Cardiac muscle cell (in vitro differentiated cells and primary cell): ENCODE data around the gene TRPC4AP. TPM values are rescaled to one million over a fixed set of nuclear protein-coding genes. Genes with fewer than 3 reads are reported as not detected.

Experiments
- DNase-seq, 2 donors: peaks; one replicate each; pipeline versions ENCODE4 v3.0.0 to v3.0.0-alpha.2; 2010 to 2017; ENCODE audit warnings: low read depth in 1 of 2, low spot score in 1 of 2
- H3K27ac ChIP-seq: fragments of 200-600 bp; sonication (generic); 2 replicates; pipeline ENCODE4 v1.5.1; 2016
- H3K27me3 ChIP-seq: fragments of 200-600 bp; sonication (generic); 2 replicates; pipeline ENCODE4 v1.6.0; 2016; ENCODE audit warnings: control low read depth
- H3K36me3 ChIP-seq: fragments of 200-600 bp; sonication (generic); 2 replicates; pipeline ENCODE4 v1.5.1; 2016; ENCODE audit warnings: control low read depth
- H3K4me1 ChIP-seq: fragments of 200-600 bp; sonication (generic); 2 replicates; pipeline ENCODE4 v1.8.1; 2017; ENCODE audit warnings: low read depth, mild to moderate bottlenecking, mixed run types
- H3K4me3 ChIP-seq: fragments of 200-600 bp; sonication (generic); 2 replicates; pipeline ENCODE4 v1.5.1; 2016; ENCODE audit warnings: mild to moderate bottlenecking
- H3K9me3 ChIP-seq: fragments of 200-600 bp; sonication (generic); 2 replicates; pipeline ENCODE4 v1.5.1; 2017; ENCODE audit warnings: low read depth, mild to moderate bottlenecking, control low read depth
- CTCF ChIP-seq: IDR thresholded peaks from 2 replicates; pipeline ENCODE4 v1.5.1; 2012; ENCODE audit warnings: low read depth, mild to moderate bottlenecking, low read length
- polyA plus RNA-seq: library from polyadenylated mRNA; unstranded; fragments of >200 nt; fragmentation: Nextera tagmentation; extraction: Ambion mirVana; gene quantifications from 2 replicates; pipeline ENCODE4 v1.2.1, GENCODE V29; 2016
- total RNA-seq: library from RNA; depleted of rRNA; stranded (reverse); fragments of >200 nt; gene quantifications from 2 replicates; pipeline ENCODE4 v1.2.3, GENCODE V29; 2016

Gene TRPC4AP
- total and polyA plus RNA-seq, 2 experiments from 2014 or later: 120 to 123 TPM

GRCh38 chr20:35003211-35004031 lies 89.2 kb downstream of the TRPC4AP start:
- no peaks in the 10 kb centered on the region for H3K9me3 ChIP-seq
- peaks cover 6% of the 10 kb centered on the region for H3K4me1 ChIP-seq
- no peaks in the 10 kb centered on the region for H3K27me3 ChIP-seq
- TF ChIP-seq CTCF: no peak
- H3K27ac ChIP-seq: peak overlapping the region; percentile 25
- no peak overlapping the region for H3K4me3 ChIP-seq
- DNase-seq: no peak
- H3K36me3 ChIP-seq: peaks cover 56% of the 10 kb centered on the region

- Histone ChIP-seq H3K4me1 (peaks cover 3% of the 10 kb centered on the region), H3K36me3 (peaks cover 64% of the 10 kb centered on the region), H3K27me3 (no peaks in the 10 kb centered on the region), H3K4me3 (no peak overlapping the region), H3K9me3 (no peaks in the 10 kb centered on the region), H3K27ac (peak overlapping the region; percentile 56)
- TF ChIP-seq CTCF: no peak
- DNase-seq: no peak
These were observed 90.0 kb downstream of the TRPC4AP start for GRCh38 chr20:35002426-35003210.

- H3K4me3 ChIP-seq: no peak overlapping the region
- peak overlapping the region; percentile 56 for H3K27ac ChIP-seq
- H3K4me1 ChIP-seq: no peaks in the 10 kb centered on the region
- H3K27me3 ChIP-seq: no peaks in the 10 kb centered on the region
- peak; percentile 21 for TF ChIP-seq CTCF
- H3K9me3 ChIP-seq: no peaks in the 10 kb centered on the region
- peaks cover 69% of the 10 kb centered on the region for H3K36me3 ChIP-seq
- DNase-seq: no peak
These were observed 90.8 kb downstream of the TRPC4AP start for GRCh38 chr20:35001596-35002362.

GRCh38 chr20:35000922-35001595 lies 91.5 kb downstream of the TRPC4AP start:
- H3K27me3 ChIP-seq: no peaks in the 10 kb centered on the region
- no peak overlapping the region for H3K4me3 ChIP-seq
- H3K36me3 ChIP-seq: peaks cover 75% of the 10 kb centered on the region
- H3K27ac ChIP-seq: peak overlapping the region; percentile 34
- no peak for TF ChIP-seq CTCF
- no peak for DNase-seq
- H3K4me1 ChIP-seq: no peaks in the 10 kb centered on the region
- no peaks in the 10 kb centered on the region for H3K9me3 ChIP-seq
